NT2/D1 (cell line): ENCODE measurements around the gene TMEM54.

Source experiments
- YY1 ChIP-seq: IDR thresholded peaks from 2 replicates; pipeline ENCODE4 v1.6.1; 2011; ENCODE audit not compliant: insufficient read length, insufficient read depth
- ZNF274 ChIP-seq: IDR thresholded peaks from 2 replicates; pipeline ENCODE4 v1.6.1; 2011; ENCODE audit warnings: mild to moderate bottlenecking, low read depth, low read length

- TF ChIP-seq ZNF274 (no peak), YY1 (no peak)
Measured at GRCh38 chr1:32895325-32896215, 5.6 kb downstream of the TMEM54 start.
